SK-N-SH treated with all-trans-retinoic acid at 6 μM for 48 hours (cell line): ENCODE results near the gene LRRC15.

Source experiments
- ARNTL ChIP-seq: fragments of 450-650 bp; formaldehyde crosslinking; IDR thresholded peaks from 2 replicates; pipeline ENCODE4 v1.5.0; 2020; ENCODE audit warnings: low read depth, mild to moderate bottlenecking, moderate library complexity, borderline replicate concordance
- CSDC2 ChIP-seq: fragments of 250-450 bp; sonication (Bioruptor Pico); IDR thresholded peaks from 2 replicates; pipeline ENCODE4 v1.5.0; 2020; ENCODE audit warnings: mild to moderate bottlenecking, moderate library complexity
- OSR1 ChIP-seq: fragments of 250-450 bp; sonication (Bioruptor Pico); IDR thresholded peaks from 2 replicates; pipeline ENCODE4 v1.8.0; 2022; ENCODE audit warnings: moderate library complexity, mild to moderate bottlenecking, inconsistent platforms
- PPARA ChIP-seq: fragments of 250-450 bp; sonication (Bioruptor Pico); IDR thresholded peaks from 2 replicates; pipeline ENCODE4 v1.5.0; 2020; ENCODE audit warnings: mild to moderate bottlenecking, borderline replicate concordance
- RARB ChIP-seq: fragments of 250-450 bp; sonication (Bioruptor Pico); IDR thresholded peaks from 2 replicates; pipeline ENCODE4 v1.8.0; 2021; ENCODE audit warnings: mild to moderate bottlenecking, moderate library complexity
- SNAI2 ChIP-seq: fragments of 250-450 bp; sonication (Bioruptor Pico); IDR thresholded peaks from 2 replicates; pipeline ENCODE4 v1.5.0; 2020; ENCODE audit warnings: mild to moderate bottlenecking, moderate library complexity
- TOX ChIP-seq: fragments of 250-450 bp; sonication (Bioruptor Pico); IDR thresholded peaks from 2 replicates; pipeline ENCODE4 v1.8.0; 2021; ENCODE audit warnings: mild to moderate bottlenecking, moderate library complexity, borderline replicate concordance
- ZFP3 ChIP-seq: fragments of 250-450 bp; sonication (Bioruptor Pico); IDR thresholded peaks from 2 replicates; pipeline ENCODE4 v1.5.0; 2020; ENCODE audit warnings: mild to moderate bottlenecking, moderate library complexity
- ZFP30 ChIP-seq: fragments of 450-650 bp; formaldehyde crosslinking; IDR thresholded peaks from 2 replicates; pipeline ENCODE4 v1.5.0; 2022; ENCODE audit warnings: mild to moderate bottlenecking, moderate library complexity
- ZNF8 ChIP-seq: fragments of 450-650 bp; formaldehyde crosslinking; IDR thresholded peaks from 2 replicates; pipeline ENCODE4 v1.5.0; 2020; ENCODE audit warnings: mild to moderate bottlenecking, moderate library complexity
- TF ChIP-seq, protein P1 (sequence below): fragments of 250-450 bp; sonication (Bioruptor Pico); IDR thresholded peaks from 2 replicates; pipeline ENCODE4 v1.8.0; 2020; ENCODE audit warnings: mild to moderate bottlenecking, moderate library complexity, borderline replicate concordance
- TF ChIP-seq, protein P2 (sequence below): fragments of 250-450 bp; sonication (Bioruptor Pico); IDR thresholded peaks from 2 replicates; pipeline ENCODE4 v1.5.1; 2021; ENCODE audit warnings: mild to moderate bottlenecking, moderate library complexity
- TF ChIP-seq, protein P3 (sequence below): fragments of 250-450 bp; sonication (Bioruptor Pico); IDR thresholded peaks from 2 replicates; pipeline ENCODE4 v1.5.1; 2020; ENCODE audit warnings: low read depth, mild to moderate bottlenecking, moderate library complexity
- TF ChIP-seq, protein P4 (sequence below): fragments of 250-450 bp; sonication (Bioruptor Pico); IDR thresholded peaks from 2 replicates; pipeline ENCODE4 v1.5.0; 2020; ENCODE audit warnings: mild to moderate bottlenecking, moderate library complexity

DNA sequence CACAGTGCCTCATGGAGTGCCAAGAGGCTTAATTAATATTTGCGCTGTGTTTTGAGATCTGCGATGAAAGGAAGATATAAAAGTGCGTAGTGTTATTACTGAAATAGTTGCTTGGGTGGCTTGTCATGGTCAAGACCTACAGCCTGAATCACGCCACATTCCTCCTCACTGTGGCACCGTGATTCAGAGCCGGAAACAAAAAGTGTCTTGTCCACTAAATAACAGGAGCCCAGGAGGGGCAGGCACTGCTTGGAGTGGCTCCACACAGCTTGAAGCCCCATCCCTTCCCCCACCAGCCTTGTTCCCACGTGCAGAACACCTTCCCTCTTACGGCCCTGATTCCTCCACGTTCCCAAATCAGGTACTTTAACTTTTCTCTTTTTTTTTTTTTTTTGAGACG is 1.2 kb upstream of the LRRC15 start:
- TF ChIP-seq PPARA = no peak
- TF ChIP-seq, protein P1, sequence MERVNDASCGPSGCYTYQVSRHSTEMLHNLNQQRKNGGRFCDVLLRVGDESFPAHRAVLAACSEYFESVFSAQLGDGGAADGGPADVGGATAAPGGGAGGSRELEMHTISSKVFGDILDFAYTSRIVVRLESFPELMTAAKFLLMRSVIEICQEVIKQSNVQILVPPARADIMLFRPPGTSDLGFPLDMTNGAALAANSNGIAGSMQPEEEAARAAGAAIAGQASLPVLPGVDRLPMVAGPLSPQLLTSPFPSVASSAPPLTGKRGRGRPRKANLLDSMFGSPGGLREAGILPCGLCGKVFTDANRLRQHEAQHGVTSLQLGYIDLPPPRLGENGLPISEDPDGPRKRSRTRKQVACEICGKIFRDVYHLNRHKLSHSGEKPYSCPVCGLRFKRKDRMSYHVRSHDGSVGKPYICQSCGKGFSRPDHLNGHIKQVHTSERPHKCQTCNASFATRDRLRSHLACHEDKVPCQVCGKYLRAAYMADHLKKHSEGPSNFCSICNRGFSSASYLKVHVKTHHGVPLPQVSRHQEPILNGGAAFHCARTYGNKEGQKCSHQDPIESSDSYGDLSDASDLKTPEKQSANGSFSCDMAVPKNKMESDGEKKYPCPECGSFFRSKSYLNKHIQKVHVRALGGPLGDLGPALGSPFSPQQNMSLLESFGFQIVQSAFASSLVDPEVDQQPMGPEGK (CRISPR knock-in tag) = no peak
- no peak for TF ChIP-seq SNAI2
- no peak for TF ChIP-seq OSR1
- TF ChIP-seq, protein P2, sequence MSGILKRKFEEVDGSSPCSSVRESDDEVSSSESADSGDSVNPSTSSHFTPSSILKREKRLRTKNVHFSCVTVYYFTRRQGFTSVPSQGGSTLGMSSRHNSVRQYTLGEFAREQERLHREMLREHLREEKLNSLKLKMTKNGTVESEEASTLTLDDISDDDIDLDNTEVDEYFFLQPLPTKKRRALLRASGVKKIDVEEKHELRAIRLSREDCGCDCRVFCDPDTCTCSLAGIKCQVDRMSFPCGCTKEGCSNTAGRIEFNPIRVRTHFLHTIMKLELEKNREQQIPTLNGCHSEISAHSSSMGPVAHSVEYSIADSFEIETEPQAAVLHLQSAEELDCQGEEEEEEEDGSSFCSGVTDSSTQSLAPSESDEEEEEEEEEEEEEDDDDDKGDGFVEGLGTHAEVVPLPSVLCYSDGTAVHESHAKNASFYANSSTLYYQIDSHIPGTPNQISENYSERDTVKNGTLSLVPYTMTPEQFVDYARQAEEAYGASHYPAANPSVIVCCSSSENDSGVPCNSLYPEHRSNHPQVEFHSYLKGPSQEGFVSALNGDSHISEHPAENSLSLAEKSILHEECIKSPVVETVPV (CRISPR knock-in tag) = no peak
- TF ChIP-seq RARB = no peak
- no peak for TF ChIP-seq ZFP30
- no peak for TF ChIP-seq ARNTL (CRISPR knock-in tag)
- no peak for TF ChIP-seq ZNF8 (CRISPR knock-in tag)
- TF ChIP-seq, protein P3, sequence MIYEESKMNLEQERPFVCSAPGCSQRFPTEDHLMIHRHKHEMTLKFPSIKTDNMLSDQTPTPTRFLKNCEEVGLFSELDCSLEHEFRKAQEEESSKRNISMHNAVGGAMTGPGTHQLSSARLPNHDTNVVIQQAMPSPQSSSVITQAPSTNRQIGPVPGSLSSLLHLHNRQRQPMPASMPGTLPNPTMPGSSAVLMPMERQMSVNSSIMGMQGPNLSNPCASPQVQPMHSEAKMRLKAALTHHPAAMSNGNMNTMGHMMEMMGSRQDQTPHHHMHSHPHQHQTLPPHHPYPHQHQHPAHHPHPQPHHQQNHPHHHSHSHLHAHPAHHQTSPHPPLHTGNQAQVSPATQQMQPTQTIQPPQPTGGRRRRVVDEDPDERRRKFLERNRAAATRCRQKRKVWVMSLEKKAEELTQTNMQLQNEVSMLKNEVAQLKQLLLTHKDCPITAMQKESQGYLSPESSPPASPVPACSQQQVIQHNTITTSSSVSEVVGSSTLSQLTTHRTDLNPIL (CRISPR knock-in tag) = no peak
- TF ChIP-seq, protein P4, sequence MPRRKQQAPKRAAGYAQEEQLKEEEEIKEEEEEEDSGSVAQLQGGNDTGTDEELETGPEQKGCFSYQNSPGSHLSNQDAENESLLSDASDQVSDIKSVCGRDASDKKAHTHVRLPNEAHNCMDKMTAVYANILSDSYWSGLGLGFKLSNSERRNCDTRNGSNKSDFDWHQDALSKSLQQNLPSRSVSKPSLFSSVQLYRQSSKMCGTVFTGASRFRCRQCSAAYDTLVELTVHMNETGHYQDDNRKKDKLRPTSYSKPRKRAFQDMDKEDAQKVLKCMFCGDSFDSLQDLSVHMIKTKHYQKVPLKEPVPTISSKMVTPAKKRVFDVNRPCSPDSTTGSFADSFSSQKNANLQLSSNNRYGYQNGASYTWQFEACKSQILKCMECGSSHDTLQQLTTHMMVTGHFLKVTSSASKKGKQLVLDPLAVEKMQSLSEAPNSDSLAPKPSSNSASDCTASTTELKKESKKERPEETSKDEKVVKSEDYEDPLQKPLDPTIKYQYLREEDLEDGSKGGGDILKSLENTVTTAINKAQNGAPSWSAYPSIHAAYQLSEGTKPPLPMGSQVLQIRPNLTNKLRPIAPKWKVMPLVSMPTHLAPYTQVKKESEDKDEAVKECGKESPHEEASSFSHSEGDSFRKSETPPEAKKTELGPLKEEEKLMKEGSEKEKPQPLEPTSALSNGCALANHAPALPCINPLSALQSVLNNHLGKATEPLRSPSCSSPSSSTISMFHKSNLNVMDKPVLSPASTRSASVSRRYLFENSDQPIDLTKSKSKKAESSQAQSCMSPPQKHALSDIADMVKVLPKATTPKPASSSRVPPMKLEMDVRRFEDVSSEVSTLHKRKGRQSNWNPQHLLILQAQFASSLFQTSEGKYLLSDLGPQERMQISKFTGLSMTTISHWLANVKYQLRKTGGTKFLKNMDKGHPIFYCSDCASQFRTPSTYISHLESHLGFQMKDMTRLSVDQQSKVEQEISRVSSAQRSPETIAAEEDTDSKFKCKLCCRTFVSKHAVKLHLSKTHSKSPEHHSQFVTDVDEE (CRISPR knock-in tag) = no peak
- TF ChIP-seq TOX (CRISPR knock-in tag) = no peak
- no peak for TF ChIP-seq CSDC2 (CRISPR knock-in tag)
- no peak for TF ChIP-seq ZFP3 (CRISPR knock-in tag)
